Muscle of leg (tissue), 11 donors: ENCODE results near the gene CDHR1. TPM values are rescaled to one million over a fixed set of nuclear protein-coding genes. Genes with fewer than 3 reads are reported as not detected.

Experiments used
- DNase-seq: peaks from one replicate; pipeline ENCODE4 v3.0.0; 2013
- H3K27ac ChIP-seq: one replicate; pipeline ENCODE4 v1.5.1; 2013; ENCODE audit warnings: mild to moderate bottlenecking, low read length, control low read depth
- H3K27me3 ChIP-seq: one replicate; pipeline ENCODE4 v1.6.1; 2013; ENCODE audit warnings: low read length; ENCODE audit not compliant: control insufficient read depth, insufficient read depth
- H3K36me3 ChIP-seq: one replicate; pipeline ENCODE4 v1.6.1; 2013; ENCODE audit warnings: low read length; ENCODE audit not compliant: control insufficient read depth, insufficient read depth
- H3K4me1 ChIP-seq: one replicate; pipeline ENCODE4 v1.6.1; 2013; ENCODE audit warnings: low read length; ENCODE audit not compliant: control insufficient read depth, insufficient read depth
- H3K4me3 ChIP-seq: one replicate; pipeline ENCODE4 v1.5.1; 2013; ENCODE audit warnings: low read length, control low read depth
- H3K9me3 ChIP-seq: replicated peaks from 2 replicates; pipeline ENCODE4 v1.6.1; 2013; ENCODE audit warnings: low read depth, low read length; ENCODE audit not compliant: control insufficient read depth
- WGBS: methylation state at CpG from one replicate; pipeline ENCODE4 v1.1.5; 2013; ENCODE audit warnings: missing lambda C conversion rate; ENCODE audit not compliant: insufficient coverage; 5-methylcytosine and 5-hydroxymethylcytosine counted together
- polyA plus RNA-seq, 8 donors: library from polyadenylated mRNA; unstranded; fragments of 120-200 nt; gene quantifications; one replicate each; pipeline versions ENCODE4 v1.2.1 to v1.2.3, GENCODE V29; 2013; ENCODE audit warnings: inconsistent platforms in 1 of 8, low replicate concordance in 1 of 8; ENCODE audit not compliant: insufficient read length in 8 of 8, insufficient read depth in 1 of 8
- total RNA-seq: library from RNA; stranded (reverse); fragments of 120-200 nt; gene quantifications from one replicate; pipeline ENCODE4 v1.2.4, GENCODE V29; 2013

The CDHR1 gene
- total and polyA plus RNA-seq, 9 donors = 0.22 to 1.4 (median 0.52) TPM

- peaks cover 13% of the 10 kb centered on the region for H3K4me1 ChIP-seq
- no peak for DNase-seq
- H3K9me3 ChIP-seq = no peaks in the 10 kb centered on the region
- H3K36me3 ChIP-seq = no peaks in the 10 kb centered on the region
- H3K27me3 ChIP-seq = peaks cover 4% of the 10 kb centered on the region
- WGBS = no CpG with 5 or more reads among the region's 3 CpGs
- no peak overlapping the region for H3K27ac ChIP-seq
- no peak overlapping the region for H3K4me3 ChIP-seq
Measured at GRCh38 chr10:84238909-84239308, 44.6 kb downstream of the CDHR1 start.

GRCh38 chr10:84241185-84241790 is 47.0 kb downstream of the CDHR1 start, which contains the start of gene LRIT1:
Gene LRIT1, minus strand, starts transcription at chr10:84241546. Its CDS starts 107 bp downstream, at chr10:84241439.
- H3K27me3 ChIP-seq = peaks cover 4% of the 10 kb centered on the region
- H3K36me3 ChIP-seq = no peaks in the 10 kb centered on the region
- H3K4me1 ChIP-seq = peaks cover 28% of the 10 kb centered on the region
- 92% methylated on average over 5 of the region's 13 CpGs for WGBS
- H3K4me3 ChIP-seq = no peak within 1 kb of the TSS
- H3K9me3 ChIP-seq = no peaks in the 10 kb centered on the region
- no peak within 1 kb of the TSS for H3K27ac ChIP-seq
- no peak for DNase-seq

- Histone ChIP-seq H3K9me3 (no peaks in the 10 kb centered on the region), H3K4me3 (no peak overlapping the region)
Measured at GRCh38 chr10:84243759-84244158, 49.4 kb downstream of the CDHR1 start.

GRCh38 chr10:84244651-84245270 is 50.4 kb downstream of the CDHR1 start, which contains the start of gene RGR:
Gene RGR, plus strand, starts transcription at chr10:84245053. Its CDS starts 38 bp downstream, at chr10:84245091.
- no peaks in the 10 kb centered on the region for H3K36me3 ChIP-seq
- DNase-seq = peak; percentile 93
- no peaks in the 10 kb centered on the region for H3K9me3 ChIP-seq
- WGBS = 32% methylated on average over 9 of the region's 9 CpGs
- H3K4me1 ChIP-seq = peaks cover 34% of the 10 kb centered on the region
- H3K4me3 ChIP-seq = peak within 1 kb of the TSS; percentile 32
- H3K27ac ChIP-seq = peak within 1 kb of the TSS; percentile 75
- no peaks in the 10 kb centered on the region for H3K27me3 ChIP-seq

More at GRCh38 chr10:84243759-84244158, 49.4 kb downstream of the CDHR1 start:
- no peaks in the 10 kb centered on the region for H3K27me3 ChIP-seq
- peaks cover 34% of the 10 kb centered on the region for H3K4me1 ChIP-seq
- no peaks in the 10 kb centered on the region for H3K36me3 ChIP-seq
- WGBS = 92% methylated on average over 2 of the region's 3 CpGs
- no peak for DNase-seq
- H3K27ac ChIP-seq = peak overlapping the region; percentile 35

GRCh38 chr10:84247496-84247895 is 53.2 kb downstream of the CDHR1 start:
- Histone ChIP-seq H3K4me3 (no peak overlapping the region), H3K9me3 (no peaks in the 10 kb centered on the region), H3K36me3 (no peaks in the 10 kb centered on the region), H3K27me3 (no peaks in the 10 kb centered on the region), H3K27ac (no peak overlapping the region), H3K4me1 (peaks cover 29% of the 10 kb centered on the region)
- DNase-seq = no peak
- 75% methylated on average over 5 of the region's 6 CpGs for WGBS

DNA sequence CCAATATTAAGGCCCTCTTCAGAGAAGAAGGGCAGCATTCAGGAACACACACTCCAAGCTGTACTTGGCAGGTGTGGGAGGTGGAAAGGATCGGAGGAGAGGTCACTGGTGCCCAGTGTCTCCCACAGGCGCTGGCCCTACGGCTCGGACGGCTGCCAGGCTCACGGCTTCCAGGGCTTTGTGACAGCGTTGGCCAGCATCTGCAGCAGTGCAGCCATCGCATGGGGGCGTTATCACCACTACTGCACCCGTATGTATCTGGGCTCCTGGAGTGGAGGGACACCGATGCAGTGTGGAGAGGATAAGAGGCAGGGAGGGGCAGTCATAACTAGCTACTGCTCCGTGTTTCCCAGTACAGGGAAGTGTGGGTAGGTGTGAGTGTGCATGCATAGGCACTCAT is 54.5 kb downstream of the CDHR1 start:
- Histone ChIP-seq H3K4me1 (peaks cover 25% of the 10 kb centered on the region), H3K9me3 (no peaks in the 10 kb centered on the region), H3K36me3 (peaks cover under 1% of the 10 kb centered on the region), H3K4me3 (no peak overlapping the region), H3K27ac (no peak overlapping the region), H3K27me3 (no peaks in the 10 kb centered on the region)
- DNase-seq = no peak
- 64% methylated on average over 3 of the region's 12 CpGs for WGBS

DNA sequence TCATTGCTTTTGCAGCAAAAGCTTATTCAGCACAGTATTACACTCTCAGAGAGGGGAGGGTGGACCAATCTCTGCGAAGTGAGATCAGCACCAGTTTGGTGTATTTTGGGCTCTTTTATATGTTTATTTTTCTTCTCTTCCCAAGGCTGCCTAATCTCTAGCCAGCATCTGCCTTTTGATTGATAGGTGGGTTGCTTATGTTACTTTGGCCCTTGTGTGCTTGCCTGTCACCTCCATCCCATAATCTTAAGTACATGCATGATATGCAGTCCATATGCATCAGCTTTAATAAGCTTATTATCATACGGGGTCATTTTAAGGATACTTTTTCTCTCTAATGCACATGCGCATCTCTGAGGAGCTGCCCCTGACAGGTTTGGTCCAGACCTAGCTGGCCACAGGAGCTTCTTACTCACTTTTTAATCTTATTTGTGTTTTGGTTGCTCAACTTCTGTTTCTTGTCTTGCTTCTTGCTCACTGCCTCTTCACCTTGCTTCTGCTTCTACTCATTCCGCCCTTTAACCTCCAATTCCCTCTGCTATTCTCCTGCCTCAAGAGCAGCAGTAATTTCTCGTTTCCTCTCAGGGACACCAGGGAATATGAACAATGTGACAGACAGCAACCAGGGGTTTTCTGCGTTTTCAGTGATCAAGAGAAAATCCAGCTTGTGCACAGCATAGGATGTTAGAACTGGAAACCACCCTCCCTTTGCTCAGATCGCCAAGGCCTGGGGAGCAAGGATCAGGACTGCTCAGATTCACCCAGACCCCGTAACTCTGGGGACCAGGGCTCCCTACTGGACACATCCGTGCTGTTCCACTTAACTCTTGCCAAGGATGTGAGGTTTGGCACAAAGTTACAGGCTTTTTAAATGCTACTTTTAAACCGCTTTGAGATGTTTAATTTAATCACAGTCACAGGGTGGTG is 60.5 kb downstream of the CDHR1 start:
- 56% methylated on average over 5 of the region's 10 CpGs for WGBS
- Histone ChIP-seq H3K4me3 (no peak overlapping the region), H3K4me1 (peaks cover 9% of the 10 kb centered on the region), H3K36me3 (peaks cover 3% of the 10 kb centered on the region), H3K9me3 (no peaks in the 10 kb centered on the region), H3K27ac (no peak overlapping the region), H3K27me3 (no peaks in the 10 kb centered on the region)
- no peak for DNase-seq

DNA sequence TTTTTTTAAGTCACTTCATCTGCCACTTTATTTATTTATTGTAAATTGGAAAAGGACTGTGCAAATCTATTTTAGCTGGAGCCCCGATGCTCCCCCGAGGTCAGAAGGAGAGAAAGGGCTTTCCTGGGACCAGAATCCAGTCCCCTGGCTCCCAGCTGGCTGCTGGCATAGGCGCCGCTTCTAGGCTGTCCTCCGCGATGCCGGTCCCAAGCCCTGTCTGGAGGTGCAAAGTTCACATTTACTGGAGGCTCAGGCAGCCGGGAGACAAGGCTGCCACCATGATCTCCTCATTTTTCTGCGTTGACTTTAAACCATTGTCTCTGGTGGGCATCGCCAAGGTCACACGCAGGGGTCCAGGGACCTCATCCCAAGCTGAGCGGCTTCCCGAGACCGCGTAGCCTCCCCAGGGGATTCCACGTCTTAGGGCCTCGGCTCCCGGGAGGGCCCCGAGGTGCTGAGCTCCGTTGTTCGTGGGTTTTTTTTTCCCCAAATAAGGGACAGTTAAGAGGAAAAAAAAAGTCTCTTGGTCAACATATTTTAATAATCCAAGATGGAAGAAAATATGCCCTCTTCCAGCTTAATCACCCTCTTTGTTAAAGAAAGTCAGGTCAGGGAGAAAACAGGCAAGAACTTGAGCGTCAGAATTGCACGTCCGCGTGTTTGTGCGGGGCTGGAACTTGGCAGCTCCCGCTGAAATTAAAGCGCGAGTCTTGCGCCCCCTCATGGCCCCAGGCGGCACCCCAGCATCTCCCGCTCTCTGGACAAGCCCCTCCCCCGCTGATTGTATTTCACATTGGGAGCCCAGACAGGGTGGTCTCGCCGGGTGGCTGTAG is 62.4 kb downstream of the CDHR1 start:
- peaks cover 6% of the 10 kb centered on the region for H3K4me1 ChIP-seq
- peaks cover 3% of the 10 kb centered on the region for H3K36me3 ChIP-seq
- H3K9me3 ChIP-seq = no peaks in the 10 kb centered on the region
- no peaks in the 10 kb centered on the region for H3K27me3 ChIP-seq
- 41% methylated on average over 24 of the region's 35 CpGs for WGBS
- H3K27ac ChIP-seq = no peak overlapping the region
- DNase-seq = peak; percentile 39
- H3K4me3 ChIP-seq = no peak overlapping the region

DNA sequence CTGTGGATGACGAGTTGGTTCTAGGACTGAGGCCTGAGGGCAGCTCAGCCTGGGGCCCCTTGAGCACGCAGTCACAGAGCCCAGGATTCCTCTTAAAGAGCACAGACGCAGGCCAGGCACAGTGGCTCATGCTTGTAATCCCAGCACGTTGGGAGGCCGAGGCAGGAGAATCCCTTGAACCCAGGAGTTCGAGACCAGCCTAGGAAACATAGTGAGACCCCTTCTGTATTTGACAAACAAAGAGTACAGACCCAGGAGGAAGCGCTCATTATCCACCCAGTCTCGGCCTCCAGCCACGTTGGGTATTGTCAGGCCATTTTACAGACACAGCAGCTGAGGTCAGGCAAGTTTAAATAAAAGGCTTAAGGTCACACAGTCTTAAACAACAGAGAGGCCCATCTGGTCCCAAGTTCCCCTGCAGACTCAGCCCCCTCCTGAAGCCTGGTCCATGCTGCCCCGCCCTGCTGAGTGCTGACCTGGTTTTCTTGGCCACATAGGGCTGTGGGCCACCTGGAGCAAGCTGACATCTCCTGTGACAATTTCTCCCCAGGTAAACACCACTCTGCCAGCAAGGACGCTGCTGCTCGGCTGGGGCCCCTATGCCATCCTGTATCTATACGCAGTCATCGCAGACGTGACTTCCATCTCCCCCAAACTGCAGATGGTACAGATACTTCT is 63.1 kb downstream of the CDHR1 start:
- no peak overlapping the region for H3K4me3 ChIP-seq
- H3K27ac ChIP-seq = no peak overlapping the region
- H3K27me3 ChIP-seq = peaks cover 3% of the 10 kb centered on the region
- no peak for DNase-seq
- H3K9me3 ChIP-seq = no peaks in the 10 kb centered on the region
- peaks cover 6% of the 10 kb centered on the region for H3K4me1 ChIP-seq
- 69% methylated on average over 15 of the region's 15 CpGs for WGBS
- peaks cover 3% of the 10 kb centered on the region for H3K36me3 ChIP-seq
